ENCODE data around the gene ARNT2.
A peak's percentile ranks its signal among the peaks of the same experiment; 100 is the strongest.

Gene ARNT2

DNA sequence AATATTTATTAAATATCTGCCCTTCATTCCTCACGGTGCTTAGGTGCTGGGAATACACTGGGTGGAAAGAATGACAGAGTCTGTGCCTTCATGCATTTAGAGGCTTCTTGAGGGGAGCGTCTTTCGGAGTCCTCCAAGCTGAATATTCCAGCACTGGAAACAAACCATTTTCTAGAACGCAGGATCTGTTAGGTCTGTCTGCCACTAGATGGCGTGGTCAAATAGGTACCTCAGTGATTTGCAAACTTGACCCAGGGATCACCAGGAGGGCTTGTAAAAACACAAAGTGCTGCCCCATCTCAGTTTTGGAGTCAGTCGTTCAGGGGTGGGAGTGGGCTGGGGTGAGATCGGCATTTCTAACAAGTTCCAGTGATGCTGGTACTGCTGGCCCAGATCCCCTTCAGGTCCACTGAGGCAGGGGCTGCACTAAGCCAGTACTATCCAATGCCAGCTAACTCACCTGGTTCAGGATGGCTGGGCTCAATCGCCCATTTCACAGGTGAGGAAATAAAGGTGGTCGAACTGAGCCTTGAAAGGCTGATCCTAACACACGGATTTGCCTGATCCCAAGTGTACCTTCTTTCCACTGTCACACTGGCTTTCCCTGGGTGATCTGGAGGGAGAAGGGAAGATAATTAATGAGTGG, 14.8 kb downstream of the ARNT2 start:
- no peaks in the 10 kb centered on the region for H3K27me3 ChIP-seq (replicated peaks; ENCODE audit: control insufficient read depth, insufficient read depth, low read length)
- TF ChIP-seq, protein P1, sequence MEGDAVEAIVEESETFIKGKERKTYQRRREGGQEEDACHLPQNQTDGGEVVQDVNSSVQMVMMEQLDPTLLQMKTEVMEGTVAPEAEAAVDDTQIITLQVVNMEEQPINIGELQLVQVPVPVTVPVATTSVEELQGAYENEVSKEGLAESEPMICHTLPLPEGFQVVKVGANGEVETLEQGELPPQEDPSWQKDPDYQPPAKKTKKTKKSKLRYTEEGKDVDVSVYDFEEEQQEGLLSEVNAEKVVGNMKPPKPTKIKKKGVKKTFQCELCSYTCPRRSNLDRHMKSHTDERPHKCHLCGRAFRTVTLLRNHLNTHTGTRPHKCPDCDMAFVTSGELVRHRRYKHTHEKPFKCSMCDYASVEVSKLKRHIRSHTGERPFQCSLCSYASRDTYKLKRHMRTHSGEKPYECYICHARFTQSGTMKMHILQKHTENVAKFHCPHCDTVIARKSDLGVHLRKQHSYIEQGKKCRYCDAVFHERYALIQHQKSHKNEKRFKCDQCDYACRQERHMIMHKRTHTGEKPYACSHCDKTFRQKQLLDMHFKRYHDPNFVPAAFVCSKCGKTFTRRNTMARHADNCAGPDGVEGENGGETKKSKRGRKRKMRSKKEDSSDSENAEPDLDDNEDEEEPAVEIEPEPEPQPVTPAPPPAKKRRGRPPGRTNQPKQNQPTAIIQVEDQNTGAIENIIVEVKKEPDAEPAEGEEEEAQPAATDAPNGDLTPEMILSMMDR (IDR thresholded peaks at IDR 0.05; ENCODE audit: insufficient read depth, low read length, poor library complexity, severe bottlenecking), result peak; percentile 77
- no peak overlapping the region for H3K4me3 ChIP-seq (replicated peaks; ENCODE audit: low read depth, low read length)
- DNase-seq (ENCODE audit: extremely low read depth, insufficient read length), result no peak
- no peaks in the 10 kb centered on the region for H3K36me3 ChIP-seq (ENCODE audit: control insufficient read depth, insufficient read depth, low read length)

- TF ChIP-seq, protein P1 (IDR thresholded peaks at IDR 0.05; ENCODE audit: insufficient read depth, low read length, poor library complexity, severe bottlenecking), result no peak
- H3K27me3 ChIP-seq (replicated peaks; ENCODE audit: control insufficient read depth, insufficient read depth, low read length), result no peaks in the 10 kb centered on the region
- H3K36me3 ChIP-seq (ENCODE audit: control insufficient read depth, insufficient read depth, low read length), result no peaks in the 10 kb centered on the region
- DNase-seq (ENCODE audit: extremely low read depth, insufficient read length), result no peak
- H3K4me3 ChIP-seq (replicated peaks; ENCODE audit: low read depth, low read length), result no peak overlapping the region
Observed at GRCh38 chr15:80419546-80419945, 15.4 kb downstream of the ARNT2 start.

DNA sequence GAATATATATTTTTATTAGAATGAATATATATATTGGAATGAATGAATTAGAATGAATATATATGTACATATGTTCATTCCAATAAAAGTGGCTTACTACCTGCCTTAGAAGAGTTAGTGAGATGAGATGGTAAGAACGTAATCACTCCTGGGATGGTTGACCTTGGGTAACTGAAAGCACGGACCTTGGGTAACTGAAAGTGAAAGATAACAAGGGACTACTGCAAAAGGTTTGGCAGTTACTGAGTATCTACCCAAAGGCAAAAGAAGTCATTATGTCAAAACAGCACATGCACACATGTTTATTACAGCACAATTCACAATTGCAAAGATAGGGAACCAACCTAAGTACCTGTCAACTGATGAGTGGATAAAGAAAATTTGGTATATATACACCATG, 16.5 kb downstream of the ARNT2 start:
- DNase-seq (ENCODE audit: extremely low read depth, insufficient read length), result no peak
- Histone ChIP-seq H3K36me3 (ENCODE audit: control insufficient read depth, insufficient read depth, low read length) (no peaks in the 10 kb centered on the region), H3K27me3 (replicated peaks; ENCODE audit: control insufficient read depth, insufficient read depth, low read length) (no peaks in the 10 kb centered on the region), H3K4me3 (replicated peaks; ENCODE audit: low read depth, low read length) (no peak overlapping the region)
- TF ChIP-seq, protein P1 (IDR thresholded peaks at IDR 0.05; ENCODE audit: insufficient read depth, low read length, poor library complexity, severe bottlenecking), result no peak

- no peak for DNase-seq (ENCODE audit: extremely low read depth, insufficient read length)
- H3K4me3 ChIP-seq (replicated peaks; ENCODE audit: low read depth, low read length), result no peak overlapping the region
Observed at GRCh38 chr15:80423215-80423614, 19.0 kb downstream of the ARNT2 start.

GRCh38 chr15:80424381-80424780, 20.2 kb downstream of the ARNT2 start:
- DNase-seq (ENCODE audit: extremely low read depth, insufficient read length), result no peak
- Histone ChIP-seq H3K27me3 (replicated peaks; ENCODE audit: control insufficient read depth, insufficient read depth, low read length) (no peaks in the 10 kb centered on the region), H3K36me3 (ENCODE audit: control insufficient read depth, insufficient read depth, low read length) (no peaks in the 10 kb centered on the region), H3K4me3 (replicated peaks; ENCODE audit: low read depth, low read length) (no peak overlapping the region)
- TF ChIP-seq, protein P1 (IDR thresholded peaks at IDR 0.05; ENCODE audit: insufficient read depth, low read length, poor library complexity, severe bottlenecking), result no peak

More at GRCh38 chr15:80423215-80423614, 19.0 kb downstream of the ARNT2 start:
- TF ChIP-seq, protein P1 (IDR thresholded peaks at IDR 0.05; ENCODE audit: insufficient read depth, low read length, poor library complexity, severe bottlenecking), result no peak
- Histone ChIP-seq H3K27me3 (replicated peaks; ENCODE audit: control insufficient read depth, insufficient read depth, low read length) (no peaks in the 10 kb centered on the region), H3K36me3 (ENCODE audit: control insufficient read depth, insufficient read depth, low read length) (no peaks in the 10 kb centered on the region)

DNA sequence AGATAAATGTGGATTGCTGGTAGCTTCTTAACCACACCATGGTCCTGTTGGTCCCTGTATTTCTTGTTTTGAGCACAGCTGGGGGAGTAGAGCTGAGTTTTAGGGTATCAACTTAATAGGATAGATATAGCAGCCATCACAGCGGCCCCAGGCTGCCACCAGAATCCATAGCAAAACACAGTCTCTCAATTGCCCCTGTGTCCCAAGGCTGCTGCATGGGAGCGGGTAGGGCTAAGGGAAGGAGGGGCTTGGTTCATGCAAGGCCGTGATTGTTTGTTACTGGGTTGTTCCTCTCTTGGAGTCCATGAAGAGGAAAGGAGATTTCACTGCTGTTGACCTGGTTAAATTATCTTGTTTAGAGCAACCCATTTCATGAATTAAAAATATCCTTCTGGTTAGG, 22.1 kb downstream of the ARNT2 start:
- no peak for DNase-seq (ENCODE audit: extremely low read depth, insufficient read length)

More for the DNA sequence above, 22.1 kb downstream of the ARNT2 start:
- no peaks in the 10 kb centered on the region; the same call in 1 of the 2 replicates for H3K27me3 ChIP-seq (replicated peaks; ENCODE audit: control insufficient read depth, insufficient read depth, low read length)
- H3K4me3 ChIP-seq (replicated peaks; ENCODE audit: low read depth, low read length), result no peak overlapping the region
- no peaks in the 10 kb centered on the region for H3K36me3 ChIP-seq (ENCODE audit: control insufficient read depth, insufficient read depth, low read length)
- TF ChIP-seq, protein P1 (IDR thresholded peaks at IDR 0.05; ENCODE audit: insufficient read depth, low read length, poor library complexity, severe bottlenecking), result no peak
